GM12878 (cell line): Measurements from ENCODE around the gene SPRY1. TPM values are rescaled to one million over a fixed set of nuclear protein-coding genes. Genes with fewer than 3 reads are reported as not detected.

Experiments used
- DPF2 ChIP-seq: fragments of 450-650 bp; IDR thresholded peaks from 2 replicates; pipeline ENCODE4 v1.6.1; 2017; ENCODE audit warnings: mild to moderate bottlenecking
- HCFC1 ChIP-seq: fragments of 150-350 bp; IDR thresholded peaks from 2 replicates; pipeline ENCODE4 v1.6.1; 2014; ENCODE audit warnings: low read length
- MEF2B ChIP-seq: fragments of 450-650 bp; IDR thresholded peaks from 2 replicates; pipeline ENCODE4 v1.6.1; 2018; ENCODE audit warnings: mild to moderate bottlenecking, moderate library complexity; ENCODE audit not compliant: partially characterized antibody, poor library complexity, severe bottlenecking
- NBN ChIP-seq: fragments of 450-650 bp; IDR thresholded peaks from 2 replicates; pipeline ENCODE4 v1.6.1; 2016
- NR2F1 ChIP-seq: fragments of 450-650 bp; conservative IDR thresholded peaks from 2 replicates; pipeline ENCODE4 v1.6.1; 2017; ENCODE audit warnings: mild to moderate bottlenecking
- RAD21 ChIP-seq: IDR thresholded peaks from 2 replicates; pipeline ENCODE4 v1.6.1; 2011; ENCODE audit warnings: mild to moderate bottlenecking, low read depth, low read length, moderate library complexity; ENCODE audit not compliant: insufficient read depth
- TBL1XR1 ChIP-seq: IDR thresholded peaks from 2 replicates; pipeline ENCODE4 v1.6.1; 2012; ENCODE audit warnings: low read depth, low read length, improper control_type of control experiment
- polyA plus RNA-seq, 11 experiments: library from polyadenylated mRNA; depleted of rRNA in 4 of 11; unstranded in 6 of 11; stranded (reverse) in 5 of 11; fragments of >200 nt; fragmentation: Nextera tagmentation in 4 of 11; fragmentation: Illumina TruSeq in 1 of 11; extraction: Ambion mirVana in 4 of 11; extraction: Trizol in 1 of 11; gene quantifications; 1 replicate in 1 of 11; 2 replicates in 10 of 11; pipeline versions ENCODE4 v1.2.1 to v1.2.3, GENCODE V29; 2011 to 2016; ENCODE audit warnings: inconsistent platforms in 2 of 11, missing spikeins in 2 of 11, low read depth in 1 of 11
- total RNA-seq, 4 experiments: library from RNA; depleted of rRNA in 3 of 4; stranded (reverse); fragments of >200 nt in 3 of 4; fragmentation: Illumina TruSeq in 1 of 4; extraction: Trizol in 1 of 4; gene quantifications; 2 replicates each; pipeline versions ENCODE4 v1.2.1 to v1.2.3, GENCODE V29; 2013 to 2021
- TF ChIP-seq, protein P1 (sequence below): fragments of 450-650 bp; formaldehyde crosslinking; IDR thresholded peaks from 2 replicates; pipeline ENCODE4 v1.4.0; 2020; ENCODE audit warnings: mild to moderate bottlenecking, moderate library complexity
- TF ChIP-seq, protein P2 (sequence below), 3 experiments: IDR thresholded peaks in 2 of 3; conservative IDR thresholded peaks in 1 of 3; 2 replicates each; pipeline ENCODE4 v1.5.1; 2011; ENCODE audit warnings: low read depth in 3 of 3, low read length in 3 of 3, mild to moderate bottlenecking in 3 of 3, control low read depth in 2 of 3, moderate library complexity in 2 of 3, inconsistent platforms in 1 of 3, mixed read lengths in 1 of 3; ENCODE audit not compliant: control insufficient read depth in 2 of 3, insufficient read depth in 1 of 3; ENCODE audit errors: extremely low read depth in 1 of 3

Gene SPRY1
- total and polyA plus RNA-seq, 10 of the 15 experiments (the other 5 are each of a cell fraction or from before 2014, with no cell fraction given) = 0.05 to 5.7 (median 0.23) TPM; not detected in 2

DNA sequence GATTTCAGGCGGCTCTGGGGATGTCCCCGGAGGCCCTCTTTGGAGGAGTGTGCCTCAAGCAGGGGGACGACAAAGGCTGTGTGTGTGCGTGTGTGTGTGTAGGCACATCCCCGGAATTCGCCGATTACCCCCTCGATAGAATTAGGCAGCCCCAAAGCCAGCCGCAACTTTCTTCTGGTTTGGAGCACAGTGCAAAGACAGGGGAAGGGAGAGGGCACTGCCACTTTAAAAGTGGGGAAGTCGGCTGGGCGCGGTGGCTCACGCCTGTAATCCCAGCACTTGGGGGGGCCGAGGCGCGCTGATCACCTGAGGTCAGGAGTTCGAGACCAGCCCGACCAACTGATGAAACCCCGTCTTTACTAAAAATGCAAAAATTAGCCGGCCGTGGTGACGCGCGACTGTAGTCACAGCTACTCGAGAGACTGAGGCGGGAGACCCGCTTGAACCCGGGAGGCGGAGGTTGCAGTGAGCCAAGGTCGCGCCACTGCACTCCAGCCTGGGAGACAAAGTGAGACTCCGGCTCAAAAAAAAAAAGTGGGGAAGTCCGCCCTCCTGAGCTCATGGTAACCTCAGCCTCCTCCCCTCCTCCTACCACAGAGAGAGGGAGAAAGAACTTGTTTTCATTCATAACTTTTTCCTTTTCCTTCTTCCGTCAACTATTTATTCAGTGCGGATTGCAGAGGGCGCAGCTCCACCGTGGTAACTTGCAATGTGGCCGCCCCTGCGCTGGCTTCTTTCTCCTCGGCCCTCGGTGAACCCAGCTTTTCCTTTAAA lies 2.4 kb downstream of the SPRY1 start (continued):
- TF ChIP-seq, protein P1, sequence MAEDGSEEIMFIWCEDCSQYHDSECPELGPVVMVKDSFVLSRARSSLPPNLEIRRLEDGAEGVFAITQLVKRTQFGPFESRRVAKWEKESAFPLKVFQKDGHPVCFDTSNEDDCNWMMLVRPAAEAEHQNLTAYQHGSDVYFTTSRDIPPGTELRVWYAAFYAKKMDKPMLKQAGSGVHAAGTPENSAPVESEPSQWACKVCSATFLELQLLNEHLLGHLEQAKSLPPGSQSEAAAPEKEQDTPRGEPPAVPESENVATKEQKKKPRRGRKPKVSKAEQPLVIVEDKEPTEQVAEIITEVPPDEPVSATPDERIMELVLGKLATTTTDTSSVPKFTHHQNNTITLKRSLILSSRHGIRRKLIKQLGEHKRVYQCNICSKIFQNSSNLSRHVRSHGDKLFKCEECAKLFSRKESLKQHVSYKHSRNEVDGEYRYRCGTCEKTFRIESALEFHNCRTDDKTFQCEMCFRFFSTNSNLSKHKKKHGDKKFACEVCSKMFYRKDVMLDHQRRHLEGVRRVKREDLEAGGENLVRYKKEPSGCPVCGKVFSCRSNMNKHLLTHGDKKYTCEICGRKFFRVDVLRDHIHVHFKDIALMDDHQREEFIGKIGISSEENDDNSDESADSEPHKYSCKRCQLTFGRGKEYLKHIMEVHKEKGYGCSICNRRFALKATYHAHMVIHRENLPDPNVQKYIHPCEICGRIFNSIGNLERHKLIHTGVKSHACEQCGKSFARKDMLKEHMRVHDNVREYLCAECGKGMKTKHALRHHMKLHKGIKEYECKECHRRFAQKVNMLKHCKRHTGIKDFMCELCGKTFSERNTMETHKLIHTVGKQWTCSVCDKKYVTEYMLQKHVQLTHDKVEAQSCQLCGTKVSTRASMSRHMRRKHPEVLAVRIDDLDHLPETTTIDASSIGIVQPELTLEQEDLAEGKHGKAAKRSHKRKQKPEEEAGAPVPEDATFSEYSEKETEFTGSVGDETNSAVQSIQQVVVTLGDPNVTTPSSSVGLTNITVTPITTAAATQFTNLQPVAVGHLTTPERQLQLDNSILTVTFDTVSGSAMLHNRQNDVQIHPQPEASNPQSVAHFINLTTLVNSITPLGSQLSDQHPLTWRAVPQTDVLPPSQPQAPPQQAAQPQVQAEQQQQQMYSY = no peak
- TF ChIP-seq TBL1XR1 (no peak), NBN (peak; percentile 80; the same call in 1 of the 2 replicates), NR2F1 (peak; percentile 30; the same call in 1 of the 2 replicates), DPF2 (0 out of 2 replicates have a peak, but pooled peaks have one; percentile 9), MEF2B (peak; percentile 18), HCFC1 (no peak), RAD21 (peak; percentile 44; the same call in 1 of the 2 replicates)
- TF ChIP-seq, protein P2, sequence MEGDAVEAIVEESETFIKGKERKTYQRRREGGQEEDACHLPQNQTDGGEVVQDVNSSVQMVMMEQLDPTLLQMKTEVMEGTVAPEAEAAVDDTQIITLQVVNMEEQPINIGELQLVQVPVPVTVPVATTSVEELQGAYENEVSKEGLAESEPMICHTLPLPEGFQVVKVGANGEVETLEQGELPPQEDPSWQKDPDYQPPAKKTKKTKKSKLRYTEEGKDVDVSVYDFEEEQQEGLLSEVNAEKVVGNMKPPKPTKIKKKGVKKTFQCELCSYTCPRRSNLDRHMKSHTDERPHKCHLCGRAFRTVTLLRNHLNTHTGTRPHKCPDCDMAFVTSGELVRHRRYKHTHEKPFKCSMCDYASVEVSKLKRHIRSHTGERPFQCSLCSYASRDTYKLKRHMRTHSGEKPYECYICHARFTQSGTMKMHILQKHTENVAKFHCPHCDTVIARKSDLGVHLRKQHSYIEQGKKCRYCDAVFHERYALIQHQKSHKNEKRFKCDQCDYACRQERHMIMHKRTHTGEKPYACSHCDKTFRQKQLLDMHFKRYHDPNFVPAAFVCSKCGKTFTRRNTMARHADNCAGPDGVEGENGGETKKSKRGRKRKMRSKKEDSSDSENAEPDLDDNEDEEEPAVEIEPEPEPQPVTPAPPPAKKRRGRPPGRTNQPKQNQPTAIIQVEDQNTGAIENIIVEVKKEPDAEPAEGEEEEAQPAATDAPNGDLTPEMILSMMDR (IDR thresholded peaks at IDR 0.05 in 2 of 3, conservative IDR thresholded peaks at IDR 0.05 in 1 of 3; ENCODE audit: control insufficient read depth in 2 of 3, extremely low read depth in 1 of 3, insufficient read depth in 1 of 3, low read depth in 3 of 3, low read length in 3 of 3) = peak; percentile 11 to 54 (median 22); a peak in 4 of 6 replicates
